Activated T-cell treated with anti-CD3 and anti-CD28 coated beads, Interleukin-2, amount 50 U/mL, for 4 hours (primary cell): ENCODE measurements around the gene PCBD1. TPM values are rescaled to one million over a fixed set of nuclear protein-coding genes. Genes with fewer than 3 reads are reported as not detected.

Experiments
- ATAC-seq, 2 donors: fragments of 200-7000 bp; cut with Tn5 transposase; one replicate each; pipeline ENCODE4 v1.10.0; 2021
- DNase-seq: peaks from one replicate; pipeline ENCODE4 v3.0.0-alpha.2; 2020
- H3K27me3 Mint-ChIP-seq: one replicate; pipeline ENCODE4 v1.8.0; 2021; ENCODE audit warnings: low read depth, mixed read lengths
- H3K36me3 Mint-ChIP-seq: one replicate; pipeline ENCODE4 v1.8.0; 2022; ENCODE audit warnings: mixed read lengths; ENCODE audit not compliant: insufficient read depth
- H3K4me1 Mint-ChIP-seq: one replicate; pipeline ENCODE4 v1.8.0; 2021; ENCODE audit warnings: low read depth, mixed read lengths
- H3K4me3 Mint-ChIP-seq: one replicate; pipeline ENCODE4 v1.8.0; 2021; ENCODE audit warnings: mild to moderate bottlenecking, moderate library complexity, mixed read lengths
- H3K9me3 Mint-ChIP-seq: one replicate; pipeline ENCODE4 v1.8.0; 2021; ENCODE audit warnings: mixed read lengths
- total RNA-seq, 3 donors: library from RNA; stranded (reverse); gene quantifications; one replicate each; pipeline ENCODE4 v1.2.1, GENCODE V29; 2021

Gene PCBD1
- 10 to 100 TPM; 27.9 to 30.9 (median 28.8) TPM for total RNA-seq

DNA sequence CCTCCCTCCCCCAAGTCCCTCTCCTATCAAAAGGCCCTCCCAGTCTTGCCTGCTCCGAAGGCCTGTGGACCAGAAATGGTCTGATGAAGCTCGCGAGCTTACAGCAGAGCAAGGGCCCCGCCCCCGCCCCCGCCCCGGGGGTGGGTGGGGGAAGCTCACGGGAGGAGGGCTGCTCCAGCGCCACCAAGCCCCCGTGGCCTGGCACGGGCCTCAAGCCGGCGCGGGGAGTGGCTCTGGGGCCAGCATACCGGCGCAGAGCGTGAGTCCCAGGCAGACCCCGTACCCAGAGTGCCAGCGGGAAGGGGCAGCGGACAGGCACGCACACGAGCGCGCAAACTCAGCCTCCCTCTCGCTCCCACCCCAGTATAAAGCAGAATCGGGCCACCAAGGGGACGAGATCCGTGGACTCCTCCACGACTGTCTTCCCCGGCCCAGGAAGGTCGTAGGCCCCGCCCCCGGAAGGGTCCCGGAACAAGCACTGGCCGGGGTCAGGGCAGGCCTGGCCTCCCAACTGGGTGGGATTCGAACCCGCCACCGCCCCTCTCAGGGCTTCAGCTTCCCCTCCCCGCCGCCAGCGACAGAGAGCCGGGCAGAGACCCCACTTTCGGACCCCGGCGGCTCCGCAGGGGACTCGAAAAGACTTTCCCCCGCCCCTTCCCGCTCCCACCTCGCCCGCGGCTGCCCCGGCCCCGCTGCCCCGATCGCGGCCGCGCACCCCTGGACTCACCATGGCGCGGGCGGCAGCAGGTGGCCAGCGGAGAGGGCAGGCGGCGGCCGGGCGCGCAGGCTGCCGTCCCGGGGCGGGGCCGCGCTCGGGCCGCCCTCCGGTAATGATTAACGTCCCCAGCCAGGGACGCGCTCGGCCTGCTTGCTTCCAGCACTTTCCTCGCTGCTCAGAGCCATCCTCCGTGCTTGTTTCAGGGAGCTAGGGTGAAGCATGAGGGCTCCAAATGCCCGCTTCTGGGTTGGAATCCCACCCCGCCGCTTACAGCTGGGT, at the start of gene PCBD1:
Gene PCBD1, minus strand, starts transcription at position 762 of the 997 bp plus-strand sequence. Its CDS starts 32 bp downstream, at position 730.
- peak; percentile 72 for DNase-seq
- peaks cover 9% of the 10 kb centered on the region for H3K4me1 Mint-ChIP-seq
- H3K9me3 Mint-ChIP-seq = no peaks in the 10 kb centered on the region
- peaks cover 9% of the 10 kb centered on the region for H3K36me3 Mint-ChIP-seq
- ATAC-seq = peak; percentile 81 to 83
- H3K27me3 Mint-ChIP-seq = no peaks in the 10 kb centered on the region
- H3K4me3 Mint-ChIP-seq = peak within 1 kb of the TSS; percentile 83

DNA sequence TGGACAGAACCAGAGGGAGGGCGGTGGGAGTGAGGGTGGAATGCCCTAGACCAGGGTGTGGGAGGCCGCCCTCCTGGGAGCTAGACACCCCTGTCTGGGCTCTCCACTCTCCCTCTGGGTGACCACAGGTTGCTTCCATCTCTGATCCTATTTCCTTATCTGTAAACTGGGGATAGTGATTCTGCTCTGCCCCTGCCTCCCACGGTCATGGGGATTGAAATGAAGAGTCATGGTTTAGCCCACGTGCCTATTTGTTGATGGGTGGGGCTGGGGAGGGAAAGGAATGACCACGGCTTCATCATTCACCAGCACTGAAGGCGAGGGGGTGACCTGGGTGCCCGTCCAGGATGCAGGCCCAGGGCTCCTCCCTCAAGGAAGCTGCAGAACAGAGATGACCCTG, 49.3 kb upstream of the PCBD1 start:
- Mint-ChIP-seq H3K4me1 (no peaks in the 10 kb centered on the region), H3K27me3 (no peaks in the 10 kb centered on the region), H3K4me3 (no peak overlapping the region), H3K36me3 (no peaks in the 10 kb centered on the region), H3K9me3 (no peaks in the 10 kb centered on the region)
- no peak for ATAC-seq
- DNase-seq = no peak

DNA sequence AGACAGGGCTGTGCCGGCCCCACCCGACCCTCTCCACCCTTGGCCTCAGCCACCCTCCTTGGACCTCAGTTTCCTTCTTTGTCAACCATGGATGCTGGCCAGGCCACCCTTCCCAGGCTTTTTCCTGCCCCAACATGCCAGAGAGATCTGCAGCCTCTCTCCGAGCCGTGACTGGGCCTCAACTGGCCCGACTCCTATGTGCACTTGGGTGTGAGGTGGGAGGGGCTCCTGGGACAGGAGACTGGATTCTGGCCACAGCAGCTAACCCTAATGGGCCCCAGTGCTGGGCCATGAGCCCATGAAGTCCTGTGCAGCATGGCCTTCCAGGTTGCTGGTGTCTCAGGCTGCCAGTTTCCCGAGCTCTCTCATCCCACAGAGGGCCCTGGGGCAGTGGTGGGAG, 47.7 kb upstream of the PCBD1 start:
- H3K4me3 Mint-ChIP-seq = no peak overlapping the region
- no peaks in the 10 kb centered on the region for H3K4me1 Mint-ChIP-seq
- H3K9me3 Mint-ChIP-seq = no peaks in the 10 kb centered on the region
- DNase-seq (no peak), ATAC-seq (no peak)
- no peaks in the 10 kb centered on the region for H3K27me3 Mint-ChIP-seq
- no peaks in the 10 kb centered on the region for H3K36me3 Mint-ChIP-seq

DNA sequence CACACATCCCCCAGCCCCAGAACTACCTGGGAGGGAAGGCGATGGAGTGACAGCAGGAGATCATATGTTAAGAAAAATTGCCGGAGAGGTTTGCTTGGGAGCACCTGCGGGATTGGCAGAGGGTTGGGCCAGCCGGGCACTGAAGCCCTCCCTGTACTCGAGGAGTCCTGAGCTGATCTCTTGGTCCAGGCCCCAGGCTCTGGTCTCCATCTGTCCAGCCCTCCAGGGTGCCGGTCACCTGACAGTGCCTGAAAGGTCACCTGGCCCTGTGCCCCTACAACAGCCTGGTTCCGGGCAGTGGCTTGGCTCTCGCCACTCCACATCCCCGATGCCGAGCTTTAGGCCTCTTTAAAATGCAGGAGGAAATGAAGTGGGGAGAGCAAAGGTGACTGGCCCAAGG, 47.3 kb upstream of the PCBD1 start:
- Mint-ChIP-seq H3K27me3 (no peaks in the 10 kb centered on the region), H3K4me1 (no peaks in the 10 kb centered on the region), H3K36me3 (no peaks in the 10 kb centered on the region), H3K9me3 (no peaks in the 10 kb centered on the region), H3K4me3 (no peak overlapping the region)
- no peak for ATAC-seq
- DNase-seq = no peak

DNA sequence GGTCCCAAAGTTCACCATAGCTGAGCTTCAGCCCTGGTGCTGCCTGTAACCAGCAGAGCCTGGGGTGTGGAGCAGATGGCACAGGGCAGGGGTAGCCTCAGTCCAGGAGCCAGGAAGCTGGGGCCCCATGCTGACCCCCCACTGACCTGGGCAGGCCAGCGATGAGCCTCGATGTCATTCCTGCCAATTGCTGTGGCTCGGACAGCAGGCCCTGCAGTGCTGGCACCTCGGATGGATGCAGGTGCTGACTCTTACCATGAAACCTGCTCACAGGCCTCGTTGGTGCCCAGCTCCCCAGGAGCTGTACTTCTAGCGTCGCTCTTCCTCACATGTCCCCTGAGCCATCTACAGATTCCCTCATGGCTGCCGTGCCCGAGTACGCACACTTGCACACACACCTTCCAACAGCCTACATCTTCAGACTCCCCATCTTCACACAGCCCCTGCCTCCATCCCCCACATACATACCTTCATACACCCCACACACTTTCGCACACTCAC, 46.8 kb upstream of the PCBD1 start:
- H3K9me3 Mint-ChIP-seq = no peaks in the 10 kb centered on the region
- H3K36me3 Mint-ChIP-seq = no peaks in the 10 kb centered on the region
- DNase-seq (no peak), ATAC-seq (no peak)
- H3K4me3 Mint-ChIP-seq = no peak overlapping the region
- no peaks in the 10 kb centered on the region for H3K4me1 Mint-ChIP-seq
- no peaks in the 10 kb centered on the region for H3K27me3 Mint-ChIP-seq

DNA sequence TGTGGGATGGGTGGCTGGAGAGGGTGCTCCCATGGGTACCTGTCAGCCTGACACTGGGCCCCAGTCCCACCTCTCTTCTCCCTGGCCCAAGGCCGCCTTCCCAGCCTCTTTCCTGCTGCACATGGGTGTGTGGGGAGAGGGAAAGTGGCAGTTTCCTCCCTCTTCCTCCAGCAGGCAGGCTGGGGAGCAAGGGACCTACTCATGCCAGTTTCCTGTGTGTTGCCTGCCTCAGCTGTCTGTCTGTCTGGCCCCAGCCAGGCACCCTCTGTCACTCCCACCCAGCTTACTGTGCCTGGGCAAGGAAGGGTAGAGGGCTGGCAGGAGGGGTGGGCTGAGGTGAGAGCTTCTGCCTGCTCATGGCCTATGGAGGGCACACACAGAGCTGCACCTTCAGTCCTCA, 46.3 kb upstream of the PCBD1 start:
- Mint-ChIP-seq H3K4me3 (no peak overlapping the region), H3K9me3 (no peaks in the 10 kb centered on the region), H3K4me1 (no peaks in the 10 kb centered on the region), H3K27me3 (no peaks in the 10 kb centered on the region), H3K36me3 (no peaks in the 10 kb centered on the region)
- ATAC-seq (no peak), DNase-seq (no peak)

DNA sequence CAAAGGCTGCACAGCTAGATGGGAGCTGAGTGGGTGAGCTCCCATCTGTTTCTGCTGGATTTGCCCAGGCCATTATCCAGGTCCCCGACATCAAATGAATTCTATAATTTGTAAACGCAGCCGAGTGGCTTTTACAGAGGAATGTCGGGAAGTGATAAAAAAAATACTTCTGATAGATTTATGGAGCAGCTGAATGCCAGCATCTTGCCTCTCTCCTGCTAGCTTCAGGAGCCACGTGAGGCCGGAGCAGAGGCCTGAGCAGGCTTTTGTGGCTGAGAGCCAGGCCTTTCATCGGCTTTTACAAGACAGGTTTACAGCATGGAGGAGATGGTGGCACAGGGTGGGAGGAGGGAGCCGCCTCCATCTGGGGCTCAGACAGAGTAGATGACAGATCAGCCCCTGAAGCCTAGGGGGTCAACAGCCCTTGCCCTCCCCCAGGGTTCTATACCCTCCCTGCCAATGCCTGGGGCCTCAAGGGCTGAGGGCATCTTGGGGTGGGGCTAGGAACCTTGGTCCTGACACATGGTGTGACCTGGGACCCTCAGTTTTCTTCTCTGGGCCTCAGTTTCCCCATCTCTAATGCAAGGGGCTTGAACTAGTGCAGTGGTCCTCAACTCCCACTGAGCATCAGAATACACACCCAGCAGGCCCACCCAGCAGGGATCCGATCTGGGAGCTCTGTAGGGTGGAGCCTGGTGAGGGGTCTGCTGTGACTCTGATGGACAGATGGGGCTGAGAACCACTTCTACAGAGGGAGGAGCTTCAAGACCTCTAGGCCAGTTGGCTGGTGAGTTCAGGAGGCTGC, 44.2 kb upstream of the PCBD1 start:
- DNase-seq (no peak), ATAC-seq (no peak)
- H3K36me3 Mint-ChIP-seq = no peaks in the 10 kb centered on the region
- no peak overlapping the region for H3K4me3 Mint-ChIP-seq
- H3K27me3 Mint-ChIP-seq = no peaks in the 10 kb centered on the region
- H3K4me1 Mint-ChIP-seq = no peaks in the 10 kb centered on the region
- no peaks in the 10 kb centered on the region for H3K9me3 Mint-ChIP-seq

DNA sequence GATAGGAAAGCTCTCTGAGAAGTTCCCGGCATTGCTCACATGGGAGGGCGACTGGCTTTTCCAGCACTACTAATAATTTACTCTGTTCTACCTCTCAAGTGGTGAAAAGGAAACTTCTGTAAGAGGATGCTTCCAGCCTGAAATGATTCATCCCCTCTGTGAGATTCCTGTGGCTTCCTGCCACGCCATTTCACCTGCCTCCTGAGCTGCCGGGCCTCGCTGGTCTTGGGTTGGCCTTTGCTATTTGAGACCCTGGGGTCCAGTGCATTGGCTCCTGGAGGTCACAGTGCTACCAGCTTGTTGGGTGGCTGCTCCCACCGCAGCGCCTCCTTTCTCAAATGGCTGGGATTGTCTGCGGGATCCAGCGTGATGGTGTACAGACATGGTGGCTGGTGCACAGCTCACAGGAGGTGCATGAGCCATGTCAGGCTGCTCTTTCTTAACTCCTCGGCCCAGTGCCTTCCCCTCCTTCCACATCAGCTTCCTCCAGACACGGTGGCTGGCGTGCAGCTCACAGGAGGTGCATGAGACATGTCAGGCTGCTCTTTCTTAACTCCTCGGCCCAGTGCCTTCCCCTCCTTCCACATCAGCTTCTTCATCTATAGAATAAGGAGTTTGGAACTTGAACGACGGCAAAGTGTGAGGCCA, 42.9 kb upstream of the PCBD1 start:
- no peak for ATAC-seq
- no peaks in the 10 kb centered on the region for H3K27me3 Mint-ChIP-seq
- H3K9me3 Mint-ChIP-seq = no peaks in the 10 kb centered on the region

DNA sequence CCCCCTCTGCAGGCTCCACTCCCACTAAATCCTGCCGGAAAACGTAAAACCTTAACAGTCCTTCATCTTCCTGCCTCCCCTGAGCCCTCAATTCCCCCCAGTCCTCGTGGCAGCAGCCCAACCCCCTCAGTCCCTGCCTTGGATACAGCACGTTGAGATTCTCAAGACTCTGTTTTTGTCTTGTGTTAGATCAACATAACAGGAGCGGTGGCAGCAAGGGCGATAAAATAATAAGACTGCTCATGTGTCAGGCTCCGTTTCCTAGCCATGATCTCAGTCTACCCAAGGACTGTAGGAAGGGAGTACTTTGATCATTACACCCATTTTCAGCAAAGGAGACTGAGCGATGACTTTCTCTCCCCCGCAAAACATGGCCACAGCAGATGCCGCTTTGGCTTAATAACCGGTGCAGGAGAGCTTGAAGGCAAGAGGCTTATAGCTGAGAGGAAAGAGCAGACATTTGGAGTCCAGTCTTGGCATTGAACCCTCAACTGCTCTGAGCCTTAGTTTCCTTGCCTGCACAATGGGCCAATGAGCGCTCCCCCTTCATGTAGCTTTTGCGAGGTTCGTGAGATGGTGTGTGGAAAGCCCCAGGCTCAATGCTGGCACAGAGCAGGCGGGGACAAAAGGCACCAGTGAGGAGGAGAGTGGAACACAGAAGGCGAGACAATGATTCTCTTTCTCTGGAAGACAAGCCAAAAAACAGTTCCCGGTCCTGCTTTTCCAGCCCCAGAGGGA, 42.1 kb upstream of the PCBD1 start:
- Mint-ChIP-seq H3K36me3 (no peaks in the 10 kb centered on the region), H3K4me3 (no peak overlapping the region), H3K4me1 (no peaks in the 10 kb centered on the region), H3K27me3 (no peaks in the 10 kb centered on the region), H3K9me3 (no peaks in the 10 kb centered on the region)
- ATAC-seq = no peak
- DNase-seq = no peak

More for the DNA sequence above, 42.9 kb upstream of the PCBD1 start:
- Mint-ChIP-seq H3K4me3 (no peak overlapping the region), H3K4me1 (no peaks in the 10 kb centered on the region), H3K36me3 (no peaks in the 10 kb centered on the region)
- DNase-seq = no peak

DNA sequence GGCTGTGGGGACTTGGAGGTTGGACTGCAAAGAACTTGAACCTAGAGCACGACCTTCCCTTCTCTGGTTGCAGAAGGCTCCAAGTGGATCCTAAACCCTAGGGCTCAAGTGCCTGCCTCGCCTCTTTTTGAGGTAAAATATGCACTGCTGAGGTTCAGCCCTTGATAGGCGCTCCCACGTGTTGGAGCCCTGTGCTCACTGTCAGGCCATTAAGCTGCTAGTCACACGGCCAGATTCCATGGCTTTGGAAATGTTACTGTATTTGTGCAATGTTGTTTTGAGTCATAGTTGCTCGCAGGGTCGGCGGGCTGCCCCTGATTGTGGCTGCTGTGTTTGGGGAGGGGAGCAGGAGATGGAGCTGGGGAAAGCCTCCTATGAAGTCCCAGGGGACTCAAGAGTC, 39.8 kb upstream of the PCBD1 start:
- no peak for DNase-seq
- H3K27me3 Mint-ChIP-seq = peaks cover 3% of the 10 kb centered on the region
- H3K4me1 Mint-ChIP-seq = peaks cover 1% of the 10 kb centered on the region
- no peaks in the 10 kb centered on the region for H3K9me3 Mint-ChIP-seq
- H3K4me3 Mint-ChIP-seq = no peak overlapping the region
- ATAC-seq = no peak
- no peaks in the 10 kb centered on the region for H3K36me3 Mint-ChIP-seq

DNA sequence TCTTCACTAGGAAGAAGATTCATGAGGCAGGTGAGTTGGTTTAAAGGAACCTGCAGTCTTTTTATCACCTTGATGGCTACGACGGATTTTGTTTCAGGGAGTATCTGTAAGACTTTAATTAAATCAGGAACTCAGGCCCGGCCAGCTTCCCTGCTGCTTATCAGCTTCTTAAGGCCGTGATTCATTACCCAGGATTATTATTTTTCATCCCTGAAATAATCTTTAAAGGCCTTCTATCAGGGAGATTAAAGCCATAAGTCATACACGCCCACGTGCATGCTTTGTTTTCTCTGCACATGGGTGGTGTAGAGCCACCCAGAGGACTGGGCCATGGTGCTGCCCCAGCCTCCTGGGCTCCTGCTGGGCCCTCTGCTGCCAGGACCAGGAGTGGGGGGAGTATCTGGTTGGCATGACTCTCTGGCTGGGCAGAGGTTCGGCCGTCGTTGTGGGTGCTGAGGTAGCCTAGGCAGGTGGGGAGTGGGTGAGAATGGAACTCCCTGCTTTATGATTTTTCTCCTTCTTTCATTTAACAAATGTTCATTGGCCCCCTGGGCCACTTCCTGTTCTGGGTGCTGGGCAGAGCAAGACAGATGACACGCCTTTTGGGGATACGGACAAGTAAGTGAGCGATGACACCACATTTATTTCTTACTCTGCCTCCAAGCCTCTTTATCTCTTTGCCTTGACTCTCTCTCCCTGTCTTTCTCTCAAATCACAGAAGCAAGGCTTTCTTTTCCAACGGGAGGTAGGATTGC, 39.0 kb upstream of the PCBD1 start:
- Mint-ChIP-seq H3K36me3 (no peaks in the 10 kb centered on the region), H3K9me3 (no peaks in the 10 kb centered on the region), H3K4me3 (no peak overlapping the region), H3K27me3 (peaks cover 3% of the 10 kb centered on the region), H3K4me1 (peaks cover 1% of the 10 kb centered on the region)
- no peak for DNase-seq
- ATAC-seq = no peak

DNA sequence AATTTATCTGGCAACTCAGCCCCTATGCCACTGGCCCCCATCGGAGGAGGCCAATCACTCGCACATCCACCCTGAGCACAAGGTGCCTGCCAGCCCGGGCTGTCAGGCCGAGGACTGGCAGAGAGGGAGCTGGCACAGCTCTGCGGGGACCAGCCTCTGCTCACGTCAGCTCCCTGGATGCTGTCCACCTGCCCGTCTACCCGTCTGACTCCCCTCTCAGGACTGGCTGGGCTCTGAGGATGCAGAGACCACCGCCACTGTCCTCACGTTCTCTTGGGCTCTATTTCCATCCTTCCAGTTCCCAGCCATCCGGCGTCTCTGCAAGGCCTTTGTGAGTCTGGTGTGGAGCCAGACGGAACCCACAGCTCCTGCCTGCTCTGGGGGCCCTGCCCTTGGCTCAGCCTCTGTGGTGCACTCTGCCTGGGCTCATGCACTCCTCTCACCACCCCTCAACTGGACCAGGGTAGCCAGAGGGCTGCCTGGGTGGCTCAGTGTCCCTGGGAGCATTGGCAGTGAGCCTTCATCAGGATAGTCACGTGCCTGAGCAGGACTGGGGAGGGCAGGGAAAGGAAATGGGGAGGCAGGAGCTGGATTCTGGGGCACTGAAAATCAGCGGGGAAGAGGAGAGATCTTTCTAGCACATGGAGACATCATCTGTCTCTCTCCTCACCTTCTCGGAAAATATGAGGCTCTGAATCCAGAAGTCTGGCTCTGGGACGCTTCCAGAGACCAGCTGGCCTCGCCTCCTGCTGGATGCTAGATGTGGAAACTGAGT, 38.0 kb upstream of the PCBD1 start:
- H3K4me3 Mint-ChIP-seq = no peak overlapping the region
- peaks cover 6% of the 10 kb centered on the region for H3K27me3 Mint-ChIP-seq
- no peaks in the 10 kb centered on the region for H3K9me3 Mint-ChIP-seq
- no peak for ATAC-seq
- peaks cover 1% of the 10 kb centered on the region for H3K4me1 Mint-ChIP-seq
- no peaks in the 10 kb centered on the region for H3K36me3 Mint-ChIP-seq
- DNase-seq = no peak
